ENCODE data around the gene UHRF1.
"Not testable (repeated sequence)": the region's sequence is repeated elsewhere in the genome, so short reads cannot be mapped to it uniquely, and the experiment has no call there.

The UHRF1 gene

DNA sequence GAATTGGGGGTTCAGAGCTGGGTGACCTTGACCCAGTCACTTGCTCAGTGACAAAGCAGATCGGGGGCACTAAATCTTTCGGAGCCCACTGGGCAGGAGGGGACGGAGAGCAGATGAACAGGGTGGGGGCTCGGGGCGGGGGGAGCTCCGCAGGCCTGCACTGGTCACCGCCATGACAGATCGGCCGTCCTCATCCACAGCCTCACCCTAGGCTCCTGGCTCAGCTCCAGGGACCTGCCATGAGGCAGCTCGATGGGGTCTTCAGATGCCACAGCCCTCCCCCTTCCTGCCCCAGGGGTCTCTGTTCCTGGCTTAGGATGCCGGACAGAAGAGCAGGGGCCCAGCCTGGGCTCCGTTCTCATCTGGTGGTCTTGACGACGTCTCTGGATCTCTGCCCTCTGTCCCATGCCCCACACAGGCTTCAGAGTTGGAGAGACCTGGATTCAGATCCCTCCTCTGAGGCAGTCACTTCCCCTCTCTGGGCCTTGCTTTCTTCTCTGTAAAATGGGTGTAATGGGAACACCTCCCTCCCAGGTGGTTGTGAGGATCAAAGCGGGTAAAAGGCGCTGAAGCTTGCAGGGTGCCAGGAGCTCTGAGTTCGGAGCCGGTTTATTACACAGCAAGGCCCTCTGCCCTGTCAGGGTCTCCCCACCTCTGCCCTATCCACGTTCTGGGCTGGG, 62.7 kb downstream of the UHRF1 start:
- DNase-seq (ENCODE audit: low spot score), result no peak

DNA sequence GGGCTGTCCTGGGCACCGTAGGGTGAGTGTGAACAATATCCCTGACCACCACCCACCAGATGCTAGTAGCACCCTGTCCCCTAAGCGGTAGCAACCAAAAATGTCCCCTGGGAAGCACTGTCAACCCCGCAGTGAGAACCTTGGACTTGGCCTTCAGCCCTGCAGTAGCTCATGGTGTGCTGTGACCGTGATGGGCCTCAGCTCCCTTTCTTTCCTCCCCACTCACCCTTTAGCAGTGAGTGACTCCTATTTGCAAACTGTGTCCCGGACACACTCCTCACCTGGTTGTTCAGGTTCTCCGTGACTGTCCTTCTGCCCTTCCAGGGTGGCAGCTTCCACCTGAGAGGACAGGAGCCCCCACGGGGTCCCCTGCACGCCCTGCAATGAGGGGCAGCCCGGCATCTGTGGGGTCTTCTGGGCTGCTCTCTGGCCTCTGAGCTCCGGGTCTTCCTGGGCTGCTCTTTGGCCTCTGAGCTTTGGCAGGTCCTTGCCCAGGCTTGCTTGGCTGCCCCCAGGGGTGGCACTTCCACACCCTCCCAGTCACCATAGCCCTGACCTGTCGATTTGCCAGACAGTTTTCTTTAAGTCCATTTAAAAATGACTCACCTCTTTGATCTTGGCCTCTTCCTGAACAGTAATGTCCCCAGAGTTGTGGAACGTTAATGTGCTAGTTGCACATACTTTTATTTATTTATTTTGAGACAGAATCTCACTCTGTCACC, 63.4 kb downstream of the UHRF1 start:
- no peak for DNase-seq (ENCODE audit: low spot score)

DNA sequence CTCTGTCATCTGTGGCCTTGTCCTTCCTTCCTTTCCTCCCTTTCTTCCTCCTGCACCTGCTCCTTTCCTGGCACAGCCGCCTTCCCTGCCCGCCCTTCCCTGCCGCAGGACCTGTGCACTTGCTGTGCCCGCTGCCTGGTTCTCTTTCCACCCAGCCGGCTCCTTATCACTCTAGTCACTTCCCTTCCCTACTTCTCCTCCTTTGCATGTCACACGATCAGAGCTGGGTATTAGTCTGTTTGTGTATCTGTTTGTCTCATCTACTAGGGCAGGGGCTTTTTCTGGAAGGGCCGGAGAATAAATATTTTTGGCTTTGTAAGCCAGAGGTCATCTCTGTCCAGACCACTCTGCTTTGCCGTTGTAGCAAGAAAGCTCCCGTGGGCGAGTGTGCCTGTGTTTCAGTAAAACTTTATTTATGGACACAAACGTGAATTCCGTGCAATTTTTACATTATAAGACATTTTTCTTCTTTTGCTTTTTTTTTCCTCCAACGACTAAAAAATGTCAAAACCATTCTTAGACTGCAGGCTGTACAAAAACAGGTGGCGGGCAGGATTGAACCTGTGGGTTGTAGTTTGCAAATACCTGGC, 65.7 kb downstream of the UHRF1 start:
- no peak for DNase-seq (ENCODE audit: low spot score)

DNA sequence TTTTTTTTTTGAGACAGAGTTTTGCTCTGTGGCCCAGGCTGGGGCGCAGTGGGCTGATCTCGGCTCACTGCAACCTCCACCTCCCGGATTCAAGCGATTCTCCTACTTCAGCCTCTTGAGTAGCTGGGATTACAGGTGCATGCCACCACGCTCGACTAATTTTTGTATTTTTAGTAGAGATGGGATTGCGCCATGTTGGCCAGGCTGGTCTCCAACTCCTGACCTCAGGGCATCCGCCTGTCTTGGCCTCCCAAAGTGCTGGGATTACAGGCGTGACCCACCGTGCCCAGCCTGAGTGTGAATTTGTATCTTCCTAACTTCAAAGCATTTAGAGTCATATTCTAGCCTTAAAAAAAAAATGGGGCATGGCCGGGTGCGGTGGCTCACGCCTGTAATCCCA, 66.3 kb downstream of the UHRF1 start:
- DNase-seq (ENCODE audit: low spot score), result not testable (repeated sequence)

DNA sequence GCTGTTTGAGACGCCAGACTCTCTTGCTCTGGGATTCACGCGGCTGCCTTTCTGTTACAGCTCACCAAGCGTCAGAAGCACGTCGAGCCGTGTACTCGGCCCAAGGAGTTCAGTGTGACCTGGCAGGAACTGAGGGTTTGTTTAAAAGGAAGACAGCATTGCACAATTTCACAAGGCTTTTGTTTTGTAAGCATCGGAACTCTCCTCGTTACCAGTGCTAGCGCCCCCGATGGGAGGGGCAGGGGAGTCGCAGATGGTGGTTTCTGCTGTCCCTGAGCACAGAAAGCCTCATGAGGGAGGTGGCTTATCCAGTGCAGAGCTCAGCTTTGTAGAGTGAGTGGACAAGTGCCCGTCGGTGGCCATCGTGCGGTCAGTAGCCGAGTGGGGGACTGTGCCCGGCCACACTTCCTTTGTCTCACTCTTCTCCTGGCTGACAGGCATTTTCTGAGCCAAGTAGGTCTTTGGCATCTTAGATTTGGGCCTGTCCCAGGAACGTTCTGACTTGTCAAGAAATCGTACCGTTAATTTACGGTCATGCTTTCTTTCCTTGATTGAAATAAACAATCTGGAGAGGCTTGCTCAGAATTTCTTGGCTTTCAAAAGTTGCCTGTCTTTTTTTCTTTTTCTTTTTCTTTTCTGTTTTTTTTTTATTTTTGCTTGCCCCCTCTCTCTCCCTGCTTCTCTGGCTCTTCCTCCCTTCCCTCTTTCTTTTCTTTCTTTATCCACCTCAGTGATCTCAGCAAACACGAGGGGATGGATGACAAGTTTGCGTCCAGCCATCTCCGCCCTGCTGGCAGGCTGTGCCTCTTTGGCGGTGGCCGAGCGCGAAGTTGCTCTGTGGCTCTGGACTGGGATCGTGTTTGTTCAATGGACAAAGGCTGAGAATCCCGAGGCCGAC, 67.3 kb downstream of the UHRF1 start:
- DNase-seq (ENCODE audit: low spot score), result no peak

DNA sequence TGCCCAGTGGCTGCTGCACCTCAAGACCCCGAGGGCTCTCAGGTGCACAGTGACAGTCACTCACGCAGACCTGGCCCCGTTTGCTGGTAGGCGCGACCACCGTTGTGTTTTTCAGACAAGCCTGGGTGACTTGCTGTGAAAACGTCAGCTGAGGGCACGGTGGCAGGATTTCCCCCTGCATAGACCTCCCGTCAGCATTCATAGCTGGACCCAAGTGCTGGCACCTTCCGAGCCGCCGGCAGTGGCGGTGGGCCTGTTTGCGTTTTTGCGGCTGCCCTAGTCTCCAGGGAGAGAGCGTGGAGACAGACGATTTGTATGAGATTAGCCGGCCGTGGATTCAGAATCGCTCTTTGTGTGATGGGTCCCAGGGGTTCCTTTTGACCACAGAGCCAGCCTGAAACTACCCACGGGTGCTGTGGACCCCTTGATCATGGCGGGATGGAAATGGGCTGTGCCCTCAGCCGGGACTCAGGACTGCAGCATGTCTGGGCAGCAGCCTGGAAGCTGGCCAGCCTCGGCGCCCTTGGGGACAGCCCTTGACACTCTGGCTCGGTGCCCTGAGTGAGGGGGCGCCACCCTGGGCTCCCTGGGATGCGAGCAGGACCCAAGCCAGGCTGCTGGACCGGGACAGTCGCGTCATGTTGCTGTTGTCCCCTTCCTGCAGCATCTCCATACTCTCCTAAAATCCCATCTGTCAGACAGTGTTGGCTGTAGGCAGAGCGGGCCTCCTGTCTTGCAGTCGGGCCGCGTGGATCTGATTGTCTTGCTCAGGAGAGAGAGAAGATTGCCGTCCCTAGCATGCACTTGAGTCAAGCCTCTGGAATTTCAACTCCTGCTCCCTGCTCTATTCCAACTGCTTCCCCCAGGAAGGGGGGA, 68.2 kb downstream of the UHRF1 start:
- DNase-seq (ENCODE audit: low spot score), result no peak

DNA sequence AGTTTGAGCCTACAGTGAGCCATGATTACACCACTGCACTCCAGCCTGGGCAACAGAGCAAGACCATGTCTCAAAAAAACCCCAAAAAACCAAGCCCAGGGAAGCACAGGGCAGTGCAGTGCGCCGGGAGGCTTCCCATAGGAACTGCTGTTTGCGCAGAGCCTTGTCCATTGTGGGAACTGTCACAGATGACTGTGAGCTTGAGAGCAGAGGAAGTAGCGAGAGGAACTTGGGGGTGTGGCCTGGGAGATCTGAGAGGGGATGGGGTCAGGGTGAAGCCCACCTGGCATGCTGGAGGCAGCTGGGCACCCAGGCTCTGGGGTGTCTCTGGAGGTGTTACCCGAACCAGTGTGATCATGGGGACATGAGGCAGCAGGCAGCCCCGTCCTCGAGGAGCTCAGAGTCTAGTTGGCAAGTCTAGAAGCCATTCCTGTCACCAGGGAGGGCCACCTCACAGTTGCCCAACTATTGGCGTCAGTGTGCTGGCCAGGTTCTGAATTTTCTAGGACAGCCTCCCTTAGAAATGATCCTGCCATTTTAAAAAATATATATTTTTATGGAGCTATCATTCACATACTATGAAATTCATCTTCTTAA, 70.0 kb downstream of the UHRF1 start:
- no peak for DNase-seq (ENCODE audit: low spot score)

DNA sequence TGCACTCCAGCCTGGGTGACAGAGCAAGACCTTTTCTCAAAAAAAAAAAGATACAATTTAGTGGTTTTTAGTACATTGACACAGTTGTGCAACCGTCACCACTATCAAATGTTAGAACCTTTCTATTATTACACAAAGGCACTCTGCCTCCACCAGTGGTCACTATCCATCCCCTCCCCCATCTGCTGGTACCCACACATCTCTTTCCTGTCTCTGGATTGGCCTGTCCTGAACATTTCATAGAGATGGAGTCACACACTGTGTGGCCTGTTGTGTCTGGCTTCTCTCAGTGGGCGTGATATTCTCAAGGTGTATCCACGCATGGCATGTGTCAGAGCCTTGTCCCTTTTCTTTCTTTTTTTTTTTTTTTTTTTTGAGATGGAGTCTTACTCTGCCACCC, 70.8 kb downstream of the UHRF1 start:
- DNase-seq (ENCODE audit: low spot score), result no peak

DNA sequence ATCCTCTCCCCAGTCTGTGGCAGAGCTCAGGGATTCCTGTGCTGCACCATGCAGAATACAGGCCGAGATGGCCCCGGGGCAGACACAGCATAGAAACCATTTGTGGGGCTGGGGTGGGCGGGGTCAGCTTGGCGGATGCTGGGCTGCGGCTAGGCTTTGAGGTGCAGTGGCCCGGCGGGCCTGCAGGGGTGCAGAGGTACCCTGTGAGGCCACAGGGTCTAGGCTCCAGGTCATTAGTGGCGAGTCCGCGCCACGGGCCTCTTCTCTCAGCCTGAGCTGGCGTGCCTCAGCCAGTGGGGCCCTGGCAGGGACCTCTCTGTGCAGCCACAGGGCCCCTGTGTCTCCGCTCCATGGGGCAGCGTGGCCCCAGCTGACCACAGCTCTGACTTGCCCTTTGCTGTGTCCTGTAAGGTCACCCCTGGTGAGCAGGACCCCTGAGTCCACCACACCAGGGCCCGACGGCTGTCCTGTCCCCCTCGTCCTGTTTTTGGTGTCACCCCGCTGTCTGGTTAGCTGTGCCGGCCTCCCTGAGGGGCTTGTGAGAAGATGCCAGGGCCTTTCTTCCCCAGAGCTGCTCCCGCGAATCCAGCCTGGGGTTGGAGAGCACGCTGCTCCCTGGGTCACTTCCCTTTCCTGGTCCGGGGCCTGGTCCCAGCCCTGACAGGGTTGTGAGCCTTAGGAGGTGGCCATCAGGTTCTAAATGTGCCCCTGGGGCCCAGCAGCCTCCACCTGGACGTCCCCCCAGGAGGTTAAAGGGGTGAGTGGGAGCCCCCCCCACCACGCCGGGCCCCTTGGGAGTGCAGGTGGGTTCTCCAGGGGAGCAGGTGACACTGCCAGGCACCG, 71.8 kb downstream of the UHRF1 start:
- DNase-seq (ENCODE audit: low spot score), result no peak

DNA sequence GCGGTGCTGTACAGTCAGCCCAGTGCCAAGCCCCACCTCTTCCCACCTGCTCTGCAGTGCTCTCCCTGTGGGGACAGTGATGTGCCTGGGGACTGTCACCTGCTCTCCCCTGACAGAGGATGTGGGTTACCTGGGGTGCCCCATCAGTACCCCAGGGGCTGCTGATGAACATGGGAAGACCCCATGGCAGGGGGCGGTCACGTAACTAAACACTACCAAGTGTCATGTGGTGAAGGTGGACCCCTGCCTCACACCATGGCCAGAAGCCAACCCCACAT, 72.3 kb downstream of the UHRF1 start:
- no peak for DNase-seq (ENCODE audit: low spot score)

DNA sequence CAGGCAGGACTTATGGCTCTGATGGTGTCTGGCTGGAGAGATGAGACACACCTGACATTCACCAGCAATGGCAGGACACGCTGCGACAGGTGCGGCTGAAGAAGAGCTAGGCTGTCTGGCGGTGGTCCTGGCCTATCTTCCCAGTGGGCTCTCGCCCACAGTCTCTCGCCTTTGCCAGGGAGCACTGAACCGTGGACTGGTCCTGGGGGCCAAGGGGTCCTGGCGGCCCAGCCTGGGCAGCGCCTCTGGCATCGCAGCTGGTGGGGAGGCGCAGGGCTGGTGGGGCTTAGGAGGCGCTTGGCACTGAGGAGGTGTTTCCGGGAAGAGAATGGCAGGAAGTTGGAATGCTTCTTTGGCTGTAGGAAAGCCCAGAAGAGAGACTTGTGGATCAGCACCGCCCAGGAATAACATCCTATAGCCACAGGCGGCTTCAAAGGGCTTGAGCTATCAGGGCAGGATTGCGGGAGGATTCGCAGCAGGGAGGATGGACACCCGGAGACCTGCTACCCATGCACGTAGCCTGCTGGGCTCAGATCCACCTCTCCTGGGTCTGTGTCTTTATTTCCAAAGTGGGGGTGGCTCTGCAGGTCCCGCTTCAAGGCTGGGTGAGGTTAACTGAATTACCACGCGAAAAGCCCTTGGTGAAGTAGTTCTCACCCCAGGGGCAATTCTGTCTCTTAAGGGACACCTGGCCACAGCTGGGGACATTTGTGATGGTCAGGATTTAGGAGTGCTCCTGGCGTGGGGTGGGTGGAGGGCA, 74.2 kb downstream of the UHRF1 start:
- no peak for DNase-seq (ENCODE audit: low spot score)

DNA sequence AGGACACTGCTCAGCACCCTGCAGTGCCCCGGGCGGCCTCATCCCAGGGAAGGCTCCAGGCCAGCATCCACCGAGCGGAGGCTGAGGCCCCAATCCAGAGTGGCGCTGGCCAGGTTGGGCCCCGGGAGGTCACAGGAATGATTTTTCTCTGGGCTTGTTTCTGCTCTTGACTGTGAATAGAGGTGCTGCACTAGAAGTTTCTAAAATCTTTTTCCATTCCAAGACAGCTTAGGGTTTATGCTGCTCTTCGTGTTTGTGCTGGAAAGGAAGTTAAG, 74.7 kb downstream of the UHRF1 start:
- DNase-seq (ENCODE audit: low spot score), result no peak

DNA sequence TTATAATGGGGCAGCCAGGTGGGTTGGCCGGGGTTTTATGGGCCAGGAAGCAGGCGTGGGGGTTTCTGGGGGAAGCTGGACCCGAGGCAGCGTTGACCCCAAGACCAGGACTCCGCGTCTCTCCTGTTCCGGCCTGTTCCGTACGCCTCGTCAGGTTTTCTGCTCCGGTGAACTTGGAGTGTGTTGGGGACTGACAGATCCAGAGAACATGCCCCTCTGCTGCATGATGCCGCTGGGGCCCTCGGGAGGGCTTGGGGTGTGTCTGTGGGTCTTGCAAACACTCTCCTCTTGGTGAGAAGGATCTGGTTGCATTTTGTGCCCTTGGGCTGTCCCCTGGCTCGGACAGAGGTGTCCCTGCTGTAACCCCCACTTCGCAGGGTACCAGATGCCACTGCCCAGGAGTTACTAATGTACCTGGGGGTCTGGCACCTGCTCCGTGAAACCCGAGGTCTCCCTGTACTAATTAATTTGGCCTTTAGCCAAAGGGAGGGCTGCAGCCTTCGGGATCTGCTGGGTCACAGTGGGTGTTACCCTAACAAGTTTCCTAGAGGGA, 75.2 kb downstream of the UHRF1 start:
- DNase-seq (ENCODE audit: low spot score), result no peak

DNA sequence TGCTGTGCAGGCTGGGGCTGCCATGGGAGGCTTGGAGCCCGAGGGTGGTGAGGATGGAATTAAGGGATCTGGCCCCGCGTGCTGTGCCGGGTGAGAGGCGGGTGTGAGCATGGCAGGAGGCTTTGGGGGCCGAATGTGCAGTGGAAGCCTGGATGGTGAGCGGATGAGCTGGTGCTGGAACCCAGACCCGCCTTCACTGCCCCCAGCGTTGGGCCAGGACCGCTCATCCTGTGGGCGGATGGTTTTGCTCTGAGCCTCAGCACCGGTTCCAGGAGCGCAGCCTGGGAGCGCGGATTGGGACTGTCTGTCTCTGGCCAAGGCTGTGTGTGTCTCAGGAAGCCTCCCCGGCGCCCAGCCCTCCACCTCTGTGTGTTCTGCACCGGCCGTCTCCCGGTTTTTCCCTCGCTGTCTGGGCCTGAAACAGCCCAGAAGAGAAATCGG, 76.3 kb downstream of the UHRF1 start:
- DNase-seq (ENCODE audit: low spot score), result no peak

DNA sequence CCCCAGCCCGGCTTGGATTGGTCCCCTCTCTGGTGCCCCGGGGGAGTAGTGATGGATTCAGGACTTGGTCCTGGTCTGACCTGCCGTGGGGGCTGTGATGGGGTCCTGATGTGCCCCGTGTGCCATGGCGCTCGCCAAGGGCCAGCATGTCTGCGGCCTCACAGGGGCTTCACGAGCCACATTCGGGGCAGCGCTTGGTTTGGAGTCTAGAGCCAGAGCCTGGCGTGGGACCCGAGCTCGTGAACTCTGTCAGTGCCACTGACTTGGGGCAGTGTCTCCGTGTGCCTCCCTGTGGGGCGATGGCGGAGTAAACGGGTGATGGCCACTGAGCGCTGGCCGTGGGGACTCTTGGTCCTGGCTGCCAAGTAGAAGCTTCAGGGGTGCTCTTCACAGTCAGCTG, 76.8 kb downstream of the UHRF1 start:
- DNase-seq (ENCODE audit: low spot score), result no peak

DNA sequence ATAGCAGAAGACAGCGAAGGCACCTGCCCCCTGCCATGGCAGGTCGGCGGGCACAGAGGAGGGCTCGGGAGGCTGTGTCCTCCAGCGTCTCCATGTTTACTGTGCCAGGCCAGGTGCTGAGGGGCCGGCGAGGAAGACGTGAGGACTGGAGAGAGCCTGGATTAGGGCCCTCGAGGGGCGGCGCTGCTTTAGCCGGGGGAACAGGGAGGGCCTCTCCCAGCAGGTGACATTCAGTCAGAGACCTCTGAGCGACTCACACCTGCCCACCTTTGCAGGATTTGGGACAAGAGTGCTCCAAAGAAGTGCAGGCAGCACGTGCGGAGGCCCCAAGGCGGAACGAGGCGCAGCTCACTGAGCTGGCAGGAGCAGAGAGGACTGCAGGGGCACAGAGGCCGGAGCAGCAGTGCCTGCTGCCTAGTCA, 77.2 kb downstream of the UHRF1 start:
- no peak for DNase-seq (ENCODE audit: low spot score)

DNA sequence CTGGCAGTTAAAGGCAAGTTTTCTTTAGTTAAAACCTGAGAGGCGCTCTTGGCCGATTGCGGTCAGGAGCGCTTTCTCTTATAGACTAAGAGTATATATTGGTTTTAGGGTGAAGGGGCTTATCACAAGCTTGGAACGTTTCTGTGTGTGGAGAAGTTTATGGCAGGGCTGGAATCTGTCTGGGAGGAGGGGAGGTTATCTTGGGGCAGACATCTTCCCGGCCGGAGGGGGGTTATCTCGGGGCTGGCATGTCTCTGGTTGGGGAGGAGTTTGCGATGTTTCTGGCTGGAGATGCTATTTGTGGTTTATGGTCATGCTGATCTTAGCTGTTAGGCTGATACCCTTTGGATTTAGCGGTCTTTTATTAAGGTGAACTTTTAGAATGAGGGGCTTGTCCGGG, 78.0 kb downstream of the UHRF1 start:
- DNase-seq (ENCODE audit: low spot score), result no peak

DNA sequence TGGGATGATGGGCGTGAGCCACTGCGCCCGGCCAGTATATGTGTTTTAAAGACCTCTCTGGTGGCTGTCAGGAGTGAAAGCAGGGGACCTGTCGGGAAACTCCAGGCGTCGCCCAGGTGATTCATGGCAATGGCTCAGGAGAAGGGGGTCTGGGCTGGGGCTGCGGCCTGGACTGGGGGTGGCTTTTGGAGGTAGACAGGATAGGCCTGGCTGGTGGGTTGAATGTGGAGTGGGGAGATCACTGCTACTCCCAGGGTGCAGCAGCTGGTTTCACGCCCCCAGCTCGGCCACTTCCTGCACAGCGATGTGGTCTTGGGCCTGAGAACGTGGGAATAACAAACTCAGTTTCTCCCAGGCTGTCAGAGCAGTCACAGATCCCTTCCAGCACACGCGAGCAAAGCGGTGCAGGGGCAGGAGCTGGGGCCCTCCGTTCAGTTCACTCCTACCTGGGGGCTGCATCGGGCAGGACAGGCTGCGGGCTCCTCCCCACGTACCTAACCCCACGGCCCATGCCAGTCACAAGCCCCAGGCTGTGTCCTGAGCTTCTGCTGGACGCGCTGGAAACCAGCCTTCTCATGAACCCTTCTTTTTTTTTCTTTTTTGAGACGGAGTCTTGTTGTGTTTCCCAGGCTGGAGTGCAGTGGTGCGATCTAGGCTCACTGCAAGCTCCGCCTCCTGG, 78.5 kb downstream of the UHRF1 start:
- DNase-seq (ENCODE audit: low spot score), result no peak

DNA sequence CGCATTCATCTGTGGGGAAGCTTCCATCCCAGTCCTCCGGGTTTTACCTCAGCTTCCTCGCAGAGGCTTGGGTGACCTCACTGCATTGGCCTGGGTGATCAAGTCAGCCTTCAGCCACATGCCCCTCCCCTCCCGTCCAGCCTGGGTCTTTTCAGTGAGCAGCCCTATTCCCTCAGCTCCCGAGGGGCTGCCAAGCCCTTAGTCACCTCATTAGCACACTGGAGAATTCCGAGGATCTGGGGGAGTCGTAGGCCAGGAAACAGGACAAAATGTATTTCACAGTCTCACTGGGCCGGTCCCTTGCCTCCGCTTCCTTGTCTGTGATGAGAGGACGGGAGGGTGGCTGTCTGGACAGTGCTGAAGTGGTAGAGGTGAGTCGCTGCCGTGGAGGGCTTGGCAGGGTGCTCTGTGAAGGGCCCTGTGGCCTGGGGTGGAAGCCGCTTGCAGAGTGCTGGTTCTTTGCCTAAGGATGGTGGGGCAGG, 79.5 kb downstream of the UHRF1 start:
- DNase-seq (ENCODE audit: low spot score), result no peak

All from CD4-positive, alpha-beta T cell treated with Interleukin-6 at 100 ng/mL for 8 hours (primary cell).